ENCODE results near the gene SELENOH. TPM values are rescaled to one million over a fixed set of nuclear protein-coding genes. Genes with fewer than 3 reads are reported as not detected.

Gene SELENOH
- total and polyA plus RNA-seq, 7 donors: 67.0 to 120 (median 87.1) TPM

- ATAC-seq (no peak), DNase-seq (no peak)
- Histone ChIP-seq H3K36me3 (ENCODE audit: insufficient read depth in 1 of 2, low read depth in 1 of 2) (peaks cover 2 to 22% of the 10 kb centered on the region in 2 donors), H3K27me3 (ENCODE audit: insufficient read depth in 3 of 3, low read length in 2 of 3) (no peaks in the 10 kb centered on the region), H3K4me3 (no peak overlapping the region), H3K27ac (no peak overlapping the region), H3K9me3 (no peaks in the 10 kb centered on the region), H3K4me1 (peaks cover 31% of the 10 kb centered on the region)
- intact Hi-C loops (cut with DNase I): no loop called here
- no peak for TF ChIP-seq CTCF (IDR thresholded peaks at IDR 0.05)
- 52 to 68% (median 56%) methylated on average over 6 of the region's 6 CpGs for WGBS, 3 donors
Measured at GRCh38 chr11:57787920-57788702, 46.8 kb downstream of the SELENOH start.

- TF ChIP-seq CTCF (IDR thresholded peaks at IDR 0.05): no peak
- no peak overlapping the region for H3K4me3 ChIP-seq
- no peak overlapping the region for H3K27ac ChIP-seq
- no peaks in the 10 kb centered on the region for H3K9me3 ChIP-seq
- ATAC-seq (no peak), DNase-seq (no peak)
- intact Hi-C loops (cut with DNase I): no loop called here
- no peaks in the 10 kb centered on the region for H3K27me3 ChIP-seq (ENCODE audit: insufficient read depth in 3 of 3, low read length in 2 of 3)
- H3K36me3 ChIP-seq (ENCODE audit: insufficient read depth in 1 of 2, low read depth in 1 of 2): peaks cover 6 to 28% of the 10 kb centered on the region in 2 donors
- peaks cover 36% of the 10 kb centered on the region for H3K4me1 ChIP-seq
Measured at GRCh38 chr11:57788703-57789088, 47.4 kb downstream of the SELENOH start.

- peaks cover 8 to 56% of the 10 kb centered on the region in 2 donors for H3K36me3 ChIP-seq (ENCODE audit: insufficient read depth in 1 of 2, low read depth in 1 of 2)
- H3K9me3 ChIP-seq: no peaks in the 10 kb centered on the region
- no peak for TF ChIP-seq CTCF (IDR thresholded peaks at IDR 0.05)
Measured at GRCh38 chr11:57791321-57792059, 50.2 kb downstream of the SELENOH start.

GRCh38 chr11:57792060-57792541 lies 50.8 kb downstream of the SELENOH start:
- peaks cover 28% of the 10 kb centered on the region for H3K4me1 ChIP-seq
- 79 to 81% (median 81%) methylated on average over 7 of the region's 7 CpGs for WGBS, 3 donors
- peak overlapping the region; percentile 42 for H3K27ac ChIP-seq
- H3K4me3 ChIP-seq: peak overlapping the region; percentile 33
- TF ChIP-seq CTCF (IDR thresholded peaks at IDR 0.05): no peak
- peak in 3 of 4 donors; percentile 30 to 69 (median 49) for ATAC-seq
- H3K27me3 ChIP-seq (ENCODE audit: insufficient read depth in 3 of 3, low read length in 2 of 3): no peaks in the 10 kb centered on the region
- no peaks in the 10 kb centered on the region for H3K9me3 ChIP-seq
- intact Hi-C loops (cut with DNase I): loop anchor here in 1 of 2 donors (10.0 kb wide), 1 partner anchor 47 kb away; the partner anchor contains the start of gene SELENOH
- peak; percentile 64 to 82 for DNase-seq
- H3K36me3 ChIP-seq (ENCODE audit: insufficient read depth in 1 of 2, low read depth in 1 of 2): peaks cover 12 to 62% of the 10 kb centered on the region in 2 donors

More at GRCh38 chr11:57791321-57792059, 50.2 kb downstream of the SELENOH start:
- Histone ChIP-seq H3K27me3 (ENCODE audit: insufficient read depth in 3 of 3, low read length in 2 of 3) (no peaks in the 10 kb centered on the region), H3K4me3 (no peak overlapping the region), H3K4me1 (peaks cover 34% of the 10 kb centered on the region), H3K27ac (no peak overlapping the region)
- intact Hi-C loops (cut with DNase I): loop anchor here in 1 of 2 donors (10.0 kb wide), 1 partner anchor 47 kb away; the partner anchor contains the start of gene SELENOH
- WGBS, 3 donors: 84 to 86% (median 86%) methylated on average over 22 of the region's 22 CpGs
- no peak for DNase-seq
- ATAC-seq: no peak

Data from psoas muscle (tissue), 8 donors.